ENCODE results near the gene SPRY1.
A peak's percentile ranks its signal among the peaks of the same experiment; 100 is the strongest.

The SPRY1 gene, protein sequence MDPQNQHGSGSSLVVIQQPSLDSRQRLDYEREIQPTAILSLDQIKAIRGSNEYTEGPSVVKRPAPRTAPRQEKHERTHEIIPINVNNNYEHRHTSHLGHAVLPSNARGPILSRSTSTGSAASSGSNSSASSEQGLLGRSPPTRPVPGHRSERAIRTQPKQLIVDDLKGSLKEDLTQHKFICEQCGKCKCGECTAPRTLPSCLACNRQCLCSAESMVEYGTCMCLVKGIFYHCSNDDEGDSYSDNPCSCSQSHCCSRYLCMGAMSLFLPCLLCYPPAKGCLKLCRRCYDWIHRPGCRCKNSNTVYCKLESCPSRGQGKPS

GRCh38 chr4:123396307-123397143 lies at the start of gene SPRY1:
TSS of gene SPRY1 (plus strand) at chr4:123396795. CDS start at chr4:123401592, 4,797 bp downstream.
- DNase-seq (ENCODE audit: low spot score), result peak; percentile 72

GRCh38 chr4:123346951-123347350 lies 49.6 kb upstream of the SPRY1 start:
- DNase-seq (ENCODE audit: low spot score), result no peak

- DNase-seq (ENCODE audit: low spot score), result no peak
These were observed 47.6 kb upstream of the SPRY1 start for GRCh38 chr4:123348946-123349345.

- no peak for DNase-seq (ENCODE audit: low spot score)
These were observed 47.0 kb upstream of the SPRY1 start for GRCh38 chr4:123349421-123350190.

- no peak for DNase-seq (ENCODE audit: low spot score)
These were observed 46.4 kb upstream of the SPRY1 start for GRCh38 chr4:123350191-123350544.

DNA sequence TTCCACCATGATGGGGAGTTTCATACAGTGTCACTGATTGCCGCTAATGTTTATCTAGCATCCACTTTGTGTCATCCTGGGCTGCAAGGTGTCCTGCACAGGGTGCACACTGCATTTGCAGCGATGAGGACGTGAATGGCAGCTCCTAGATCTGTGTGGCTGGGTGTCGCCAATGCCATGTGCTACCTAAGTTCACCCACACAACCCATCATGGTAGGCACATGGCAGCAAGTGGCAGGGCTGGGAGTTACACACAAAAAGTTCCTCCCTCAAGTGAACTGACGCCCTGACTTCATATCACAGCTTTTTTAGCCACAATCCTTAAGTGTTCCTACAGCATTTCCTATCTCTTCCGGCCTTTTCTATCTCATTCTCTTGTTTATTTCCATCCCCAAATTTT lies 45.9 kb upstream of the SPRY1 start:
- DNase-seq (ENCODE audit: low spot score), result no peak

GRCh38 chr4:123351713-123352112 lies 44.9 kb upstream of the SPRY1 start:
- no peak for DNase-seq (ENCODE audit: low spot score)

GRCh38 chr4:123352240-123352945 lies 44.2 kb upstream of the SPRY1 start:
- DNase-seq (ENCODE audit: low spot score), result no peak

- DNase-seq (ENCODE audit: low spot score), result no peak
These were observed 43.6 kb upstream of the SPRY1 start for GRCh38 chr4:123352966-123353365.

- no peak for DNase-seq (ENCODE audit: low spot score)
These were observed 42.9 kb upstream of the SPRY1 start for GRCh38 chr4:123353656-123354055.

GRCh38 chr4:123354701-123355100 lies 41.9 kb upstream of the SPRY1 start:
- no peak for DNase-seq (ENCODE audit: low spot score)

DNA sequence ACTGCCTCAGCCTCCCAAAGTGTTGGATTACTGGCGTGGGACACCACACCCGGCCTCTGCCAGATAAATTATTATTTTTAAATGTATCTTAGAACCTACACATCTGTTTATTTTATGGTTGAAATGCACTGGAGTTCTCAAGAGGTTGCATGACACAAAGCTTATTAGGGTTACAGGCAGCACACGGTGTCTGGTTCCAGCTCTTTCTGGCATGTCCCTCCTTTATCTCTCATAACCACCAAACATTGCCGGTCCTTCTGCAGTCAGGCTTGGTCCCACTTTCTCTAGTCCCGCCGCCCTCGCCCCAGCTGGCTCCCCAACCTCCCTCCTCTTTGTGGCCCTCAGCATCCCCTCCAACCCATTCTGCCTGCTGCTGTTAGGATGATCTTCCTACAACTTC lies 39.7 kb upstream of the SPRY1 start:
- no peak for DNase-seq (ENCODE audit: low spot score)

DNA sequence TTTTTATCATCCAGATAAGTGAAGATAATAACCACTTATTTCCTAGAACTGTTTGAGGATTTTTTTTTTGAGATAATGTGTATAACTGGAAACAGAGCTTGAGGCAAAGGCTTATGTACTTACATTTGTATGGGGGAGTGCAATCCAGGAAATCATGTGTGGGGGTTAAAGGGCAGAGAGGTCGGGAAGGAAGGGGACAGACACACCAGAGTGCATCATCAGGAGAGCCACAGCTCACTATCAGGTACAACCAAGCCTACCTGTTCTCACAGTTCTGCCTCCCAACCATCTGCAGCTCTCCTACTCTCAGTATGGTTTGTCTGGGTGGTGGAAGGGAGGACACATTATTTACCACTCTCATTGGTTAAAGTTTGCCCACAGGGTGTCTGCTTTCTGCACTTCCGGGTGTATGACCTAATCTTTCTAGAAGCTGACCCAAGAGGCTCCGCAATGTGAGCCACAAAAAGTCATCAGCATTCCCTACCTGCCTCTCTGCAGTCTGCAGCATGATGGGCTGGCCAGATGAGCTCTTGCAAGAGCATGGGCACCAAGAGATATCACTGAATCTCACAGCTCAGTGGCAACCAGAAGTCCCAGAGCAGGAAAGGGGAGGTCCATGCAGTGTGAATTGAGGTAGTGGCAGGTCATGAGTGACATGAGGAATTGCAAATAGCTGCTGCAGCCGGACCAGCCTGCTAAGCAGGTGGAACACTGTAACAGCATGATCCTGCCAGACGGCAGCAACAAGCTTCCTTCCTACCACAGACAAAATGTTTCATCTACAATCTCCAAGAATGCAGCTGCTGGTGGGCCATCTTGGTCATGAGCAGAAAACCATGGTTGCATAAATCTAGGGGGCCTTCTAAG lies 36.9 kb upstream of the SPRY1 start:
- no peak for DNase-seq (ENCODE audit: low spot score)

DNA sequence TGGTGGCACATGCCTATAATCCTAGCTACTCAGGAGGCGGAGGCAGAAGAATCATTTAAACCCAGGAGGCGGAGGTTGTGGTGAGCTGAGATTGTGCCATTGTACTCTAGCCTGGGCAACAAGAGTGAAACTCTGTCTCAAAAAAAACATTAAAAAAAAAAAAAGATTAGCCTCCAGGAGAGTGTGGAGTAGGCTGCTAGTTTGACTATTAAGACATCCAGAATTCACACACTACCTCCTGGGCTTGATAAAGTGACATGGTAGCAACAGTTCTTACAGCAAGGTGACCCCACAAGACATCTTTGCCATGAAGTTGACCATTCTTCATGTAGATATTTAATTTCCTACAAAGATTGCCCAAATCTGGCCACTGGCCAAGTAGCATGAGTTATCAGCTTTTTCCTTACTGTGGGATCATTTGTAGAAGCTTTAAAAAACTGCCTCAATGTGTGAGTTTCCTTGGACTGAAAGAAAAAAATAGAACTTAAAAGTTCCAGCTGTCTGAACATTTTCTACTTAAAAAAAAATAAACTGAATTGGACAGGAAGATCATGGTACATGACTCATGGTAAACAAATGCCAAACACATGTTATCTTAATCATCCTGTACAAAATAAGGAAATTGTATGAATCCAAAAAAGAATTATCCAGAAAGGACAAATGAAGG lies 35.3 kb upstream of the SPRY1 start:
- peak; percentile 34 for DNase-seq (ENCODE audit: low spot score)

GRCh38 chr4:123362103-123362502 lies 34.5 kb upstream of the SPRY1 start:
- no peak for DNase-seq (ENCODE audit: low spot score)

DNA sequence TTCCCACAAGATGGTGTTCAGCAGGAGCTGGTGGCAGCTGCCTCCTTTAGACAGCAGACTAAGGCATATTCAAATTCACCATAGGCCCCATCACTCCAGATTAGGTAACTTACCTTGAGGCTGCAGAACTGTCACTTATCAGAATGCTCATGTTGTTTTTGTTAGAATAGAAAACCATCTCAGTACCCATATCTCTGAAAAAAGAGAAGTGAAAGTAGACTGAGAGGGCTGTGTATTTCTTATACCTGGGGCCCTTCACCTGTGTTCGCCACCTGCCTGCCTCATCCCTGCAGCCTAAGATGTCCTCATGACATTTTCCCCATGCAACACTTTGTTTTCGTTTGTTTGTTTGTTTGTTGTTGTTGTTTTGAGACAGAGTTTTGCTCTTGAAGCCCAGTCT lies 32.9 kb upstream of the SPRY1 start:
- no peak for DNase-seq (ENCODE audit: low spot score)

- DNase-seq (ENCODE audit: low spot score), result no peak
These were observed 31.7 kb upstream of the SPRY1 start for GRCh38 chr4:123364906-123365305.

DNA sequence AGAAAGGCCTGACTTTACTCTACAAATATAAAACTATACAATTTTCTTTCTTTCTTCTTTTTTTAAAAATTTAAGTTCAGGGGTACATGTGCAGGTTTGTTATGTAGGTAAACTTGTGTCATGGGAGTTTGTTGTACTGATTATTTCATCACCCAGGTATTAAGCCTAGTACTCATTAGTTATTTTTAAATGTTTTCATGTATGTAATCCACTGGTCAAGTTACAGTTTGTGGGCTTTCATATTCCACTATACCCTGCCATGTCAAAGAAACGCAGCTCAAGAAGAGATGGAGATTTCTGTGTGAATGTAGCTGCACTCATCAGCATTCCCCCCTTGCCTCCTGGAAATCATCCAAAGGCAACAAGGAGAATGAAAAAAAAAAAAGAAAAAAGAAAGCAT lies 31.2 kb upstream of the SPRY1 start:
- no peak for DNase-seq (ENCODE audit: low spot score)

- DNase-seq (ENCODE audit: low spot score), result no peak
These were observed 30.3 kb upstream of the SPRY1 start for GRCh38 chr4:123366144-123366748.

- no peak for DNase-seq (ENCODE audit: low spot score)
These were observed 17.8 kb upstream of the SPRY1 start for GRCh38 chr4:123378794-123379193.

Data from AG08396 (cell line).